T-helper 2 cell treated with Interferon-gamma antibody and Interleukin-4, amounts not matched to agents 100 ng/mL and 5 ng/mL, for 36 hours (primary cell): ENCODE measurements around the gene DUS3L. TPM values are rescaled to one million over a fixed set of nuclear protein-coding genes. Genes with fewer than 3 reads are reported as not detected.
"Not testable (repeated sequence)": the region's sequence is repeated elsewhere in the genome, so short reads cannot be mapped to it uniquely, and the experiment has no call there.

ENCODE experiments used
- intact Hi-C: fragments of 100-400 bp; cut with micrococcal nuclease; formaldehyde crosslinking; loops from one replicate; pipeline ENCODE4 v1.15.1; 2023
- total RNA-seq: library from RNA; stranded (reverse); gene quantifications from 2 replicates; pipeline ENCODE4 v1.2.3, GENCODE V29; 2022

DUS3L gene
- total RNA-seq, 1 donor from 2014 or later = 56.1 TPM

DNA sequence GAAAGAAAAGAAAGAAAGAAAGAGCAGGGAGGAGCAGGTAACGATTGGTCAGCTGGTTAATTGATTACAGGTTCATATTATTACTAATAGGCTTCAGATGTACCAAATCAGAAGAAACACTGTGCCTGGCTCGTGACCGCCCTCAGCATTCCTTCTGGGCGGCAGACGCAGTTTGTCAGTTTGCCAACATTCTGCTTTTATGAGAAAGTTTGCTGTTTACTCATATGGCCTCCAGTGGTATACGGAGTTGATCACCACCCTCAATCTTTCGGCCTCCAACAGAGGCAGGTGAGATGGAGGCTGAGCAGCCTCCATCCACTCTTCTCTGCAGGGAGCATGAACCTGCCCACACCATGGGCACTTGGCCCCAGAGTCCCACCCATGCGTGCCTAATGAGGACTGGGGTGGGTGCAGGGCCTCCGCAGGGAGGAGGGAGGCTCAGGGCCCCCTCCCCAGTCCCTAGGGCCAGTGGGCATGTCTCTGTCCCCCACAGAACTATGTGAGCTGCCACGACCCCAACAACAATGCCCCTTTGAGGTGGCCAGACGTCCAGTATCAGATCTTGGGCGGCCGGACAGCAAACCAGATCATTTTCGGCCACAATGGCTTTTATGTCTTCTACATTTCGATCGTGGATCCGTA is 15.2 kb downstream of the DUS3L start:
- intact Hi-C loops = no loop called here

DNA sequence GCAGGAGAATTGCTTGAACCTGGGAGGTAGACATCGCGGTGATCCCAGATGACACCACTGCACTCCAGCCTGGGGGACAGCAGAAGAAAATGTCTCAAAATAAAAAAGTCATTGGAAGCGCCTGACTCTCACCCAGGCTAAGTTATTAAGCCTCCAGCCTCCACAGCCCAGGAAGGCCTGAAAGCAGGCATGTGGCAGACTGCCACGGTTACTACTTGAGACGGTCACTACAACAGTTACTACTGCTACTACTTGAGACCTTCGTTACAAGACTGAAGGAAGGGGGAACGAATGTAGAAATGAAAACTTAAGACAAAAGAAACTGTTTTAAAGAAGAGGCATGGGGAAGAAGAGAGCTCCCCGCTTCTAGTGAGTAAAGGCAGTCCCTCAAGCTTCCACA is 16.0 kb downstream of the DUS3L start:
- intact Hi-C loops = no loop called here

DNA sequence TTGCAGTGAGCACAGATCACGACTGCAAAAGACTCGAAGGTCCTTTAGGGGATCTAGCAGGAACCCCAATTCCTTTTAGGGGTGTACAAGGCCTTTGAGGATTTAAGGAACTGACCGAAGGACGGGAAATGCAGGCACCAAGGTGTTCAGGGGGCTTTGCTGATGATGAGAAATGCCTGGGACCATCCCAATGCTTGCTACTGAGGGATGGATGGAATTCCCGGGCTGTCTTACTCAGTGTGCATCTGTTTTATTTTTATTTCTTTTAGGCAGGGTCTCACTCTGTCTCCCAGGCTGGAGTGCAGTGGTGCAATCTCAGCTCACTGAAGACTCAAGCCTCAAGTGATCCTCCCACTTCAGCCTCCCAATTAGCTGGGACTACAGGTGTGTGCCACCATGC is 17.7 kb downstream of the DUS3L start:
- intact Hi-C loops = no loop called here

DNA sequence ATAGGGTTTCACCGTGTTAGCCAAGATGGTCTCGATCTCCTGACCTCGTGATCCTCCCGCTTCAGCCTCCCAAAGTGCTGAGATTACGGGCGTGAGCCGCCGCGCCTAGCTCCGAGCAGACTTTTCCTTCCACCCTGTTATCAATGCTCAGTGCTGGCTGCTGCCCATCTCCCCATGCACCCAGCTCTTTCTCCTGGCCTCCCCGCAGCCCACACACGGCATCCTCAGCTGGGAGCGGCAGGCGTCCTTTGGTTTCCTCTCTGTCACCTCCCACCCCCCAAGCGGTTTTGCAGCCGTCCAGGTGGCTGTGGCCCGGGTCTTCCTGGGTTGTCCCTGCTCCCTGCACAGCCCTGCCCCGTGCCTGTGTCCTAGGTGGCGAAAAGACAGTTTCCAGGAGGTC is 18.5 kb downstream of the DUS3L start:
- intact Hi-C loops = no loop called here

DNA sequence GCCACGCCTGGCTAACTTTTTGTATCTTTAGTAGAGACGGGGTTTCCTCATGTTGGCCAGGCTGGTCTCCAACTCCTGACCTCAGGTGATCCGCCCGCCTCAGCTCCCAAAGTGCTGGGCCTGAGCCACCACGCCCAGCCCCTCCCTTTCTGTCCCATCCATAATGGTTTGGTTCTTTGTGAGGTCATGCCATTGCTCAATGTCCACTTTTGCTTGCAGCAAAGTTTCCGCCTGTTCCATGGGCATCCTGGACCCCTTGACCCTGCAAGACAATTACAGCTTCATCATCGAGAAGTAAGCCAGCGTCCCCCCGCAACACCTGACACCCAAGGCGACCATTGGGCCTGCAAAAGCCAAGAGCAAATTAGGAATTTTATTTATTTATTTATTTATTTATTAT is 23.0 kb downstream of the DUS3L start:
- intact Hi-C loops = no loop called here

DNA sequence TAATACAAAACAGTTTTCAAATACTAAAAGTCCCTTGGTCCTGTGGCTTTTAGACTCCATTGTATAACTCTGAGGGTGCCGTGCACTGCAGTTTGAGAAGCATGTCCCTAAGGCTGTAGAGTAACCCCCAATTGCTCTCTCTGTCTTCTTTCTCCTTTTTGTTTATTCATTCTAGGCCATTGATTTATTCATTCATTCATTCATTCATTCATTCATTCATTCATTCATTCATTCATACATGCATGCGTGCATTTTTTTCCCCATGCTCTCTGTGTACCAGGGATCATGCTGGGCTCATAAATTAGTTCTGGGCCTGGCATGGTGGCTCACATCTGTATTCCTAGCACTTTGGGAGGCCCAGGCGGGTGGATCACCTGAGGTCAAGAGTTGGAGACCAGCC is 25.7 kb downstream of the DUS3L start:
- intact Hi-C loops = no loop called here

DNA sequence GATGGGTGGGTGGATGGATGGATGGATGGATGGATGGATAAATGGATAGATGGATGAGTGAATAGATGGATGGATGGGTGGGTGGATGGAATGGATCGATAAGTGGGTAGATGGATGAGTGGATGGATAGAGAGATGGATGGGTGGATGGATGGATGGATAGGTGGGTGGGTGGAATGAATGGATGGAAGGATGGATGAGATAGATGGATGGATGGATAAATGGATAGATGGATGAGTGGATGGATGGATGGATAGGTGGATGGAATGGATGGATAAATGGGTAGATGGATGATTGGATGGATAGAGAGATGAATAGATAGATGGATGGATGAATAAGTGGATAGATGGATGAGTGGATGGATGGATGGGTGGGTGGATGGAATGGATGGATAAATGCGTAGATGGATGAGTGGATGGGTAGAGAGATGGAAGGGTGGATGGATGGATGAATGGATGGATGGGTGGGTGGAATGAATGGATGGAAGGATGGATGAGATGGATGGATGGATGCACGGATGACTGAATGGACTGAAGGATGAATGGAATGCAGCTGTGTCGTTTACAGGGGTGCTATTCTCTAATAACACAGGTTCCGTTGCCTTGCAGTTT is 28.2 kb downstream of the DUS3L start:
- intact Hi-C loops = no loop called here

DNA sequence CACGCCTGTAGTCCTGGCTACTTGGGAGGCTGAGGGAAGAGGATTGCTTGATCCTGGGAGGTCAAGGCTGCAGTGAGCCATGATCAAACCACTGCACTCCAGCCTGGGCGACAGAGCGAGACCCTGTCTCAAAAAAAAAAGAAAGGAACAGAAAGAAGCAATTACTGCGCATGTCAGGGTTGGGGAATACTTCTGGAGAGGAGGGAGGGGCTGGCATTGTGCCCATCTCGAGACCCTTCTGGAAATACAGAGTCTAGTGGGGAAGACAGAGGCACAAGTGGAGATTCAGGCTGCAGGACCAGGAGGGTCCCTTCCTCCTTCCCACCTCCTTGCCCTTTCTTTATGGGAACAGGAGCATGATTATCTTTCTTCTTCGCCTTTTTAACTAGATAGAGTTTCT is 37.2 kb downstream of the DUS3L start:
- intact Hi-C loops = no loop called here

DNA sequence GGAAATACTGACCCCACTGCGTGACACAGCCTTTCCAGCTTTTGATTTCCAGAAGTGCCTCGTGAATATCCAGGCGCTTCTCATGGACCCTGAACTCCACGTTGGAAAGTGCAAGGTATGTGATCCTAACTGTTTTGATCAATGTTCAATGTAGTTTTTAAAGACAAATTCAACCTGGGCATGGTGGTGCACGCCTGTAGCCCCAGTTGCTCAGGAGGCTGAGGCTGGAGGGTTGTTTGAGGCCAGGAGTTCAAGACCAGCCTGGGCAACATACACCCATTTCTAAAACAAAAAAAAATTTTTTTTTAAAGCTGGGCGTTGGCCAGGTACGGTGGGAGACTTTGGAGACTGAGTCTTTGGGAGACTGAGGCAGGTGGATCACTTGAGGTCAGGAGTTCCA is 39.3 kb downstream of the DUS3L start:
- intact Hi-C loops = no loop called here

DNA sequence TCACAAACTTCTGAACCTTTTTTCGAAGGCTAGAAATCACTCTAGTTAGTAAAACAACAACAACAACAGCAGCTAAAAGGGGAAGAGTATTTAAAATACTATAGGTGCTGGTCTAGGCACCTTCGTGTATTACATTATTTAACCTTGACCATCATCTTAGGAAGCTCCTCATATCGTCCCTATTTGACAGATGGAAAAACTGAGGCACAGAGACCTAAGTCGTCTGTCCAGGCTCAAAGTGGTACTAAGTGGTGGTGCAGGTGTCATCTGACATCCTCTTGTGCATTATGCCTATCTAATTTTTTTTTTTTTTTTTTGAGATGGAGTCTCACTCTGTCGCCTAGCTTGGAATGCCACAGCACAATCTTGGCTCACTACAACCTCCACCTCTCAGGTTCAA is 41.5 kb downstream of the DUS3L start:
- intact Hi-C loops = no loop called here

DNA sequence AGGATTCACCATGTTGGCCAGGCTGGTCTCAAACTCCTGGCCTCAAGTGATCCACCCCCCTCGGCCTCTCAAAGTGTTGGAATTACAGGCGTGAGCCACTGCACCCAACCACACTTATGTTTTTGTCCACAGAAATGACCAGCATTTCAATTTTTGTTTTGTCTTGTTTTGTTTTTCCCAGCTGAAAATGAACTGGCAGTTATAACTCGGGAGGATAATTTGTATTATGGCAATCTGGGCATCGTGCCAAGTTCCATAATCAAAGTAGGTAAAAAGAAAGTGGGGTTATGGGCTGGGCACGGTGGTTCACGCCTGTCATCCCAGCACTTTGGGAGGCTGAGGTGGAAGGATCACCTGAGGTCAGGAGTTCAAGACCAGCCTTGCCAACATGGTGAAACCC is 42.0 kb downstream of the DUS3L start:
- intact Hi-C loops = not testable (repeated sequence)

DNA sequence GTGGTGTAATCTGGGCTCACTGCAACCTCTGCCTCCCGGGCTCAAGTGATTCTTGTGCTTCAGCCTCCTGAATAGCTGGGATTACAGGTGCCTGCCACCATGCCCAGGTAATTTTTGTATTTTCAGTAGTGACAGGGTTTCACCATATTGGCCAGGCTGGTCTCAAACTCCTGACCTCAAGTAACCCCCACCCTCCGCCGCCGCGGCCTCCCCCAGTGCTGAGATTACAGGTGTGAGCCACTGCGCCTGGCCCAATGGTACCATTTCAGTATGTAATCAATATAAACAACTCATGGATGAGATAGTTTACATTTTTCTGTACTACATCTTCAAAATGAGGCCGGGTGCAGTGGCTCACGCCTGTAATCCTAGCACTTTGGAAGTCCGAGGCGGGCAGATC is 46.0 kb downstream of the DUS3L start:
- intact Hi-C loops = not testable (repeated sequence)

DNA sequence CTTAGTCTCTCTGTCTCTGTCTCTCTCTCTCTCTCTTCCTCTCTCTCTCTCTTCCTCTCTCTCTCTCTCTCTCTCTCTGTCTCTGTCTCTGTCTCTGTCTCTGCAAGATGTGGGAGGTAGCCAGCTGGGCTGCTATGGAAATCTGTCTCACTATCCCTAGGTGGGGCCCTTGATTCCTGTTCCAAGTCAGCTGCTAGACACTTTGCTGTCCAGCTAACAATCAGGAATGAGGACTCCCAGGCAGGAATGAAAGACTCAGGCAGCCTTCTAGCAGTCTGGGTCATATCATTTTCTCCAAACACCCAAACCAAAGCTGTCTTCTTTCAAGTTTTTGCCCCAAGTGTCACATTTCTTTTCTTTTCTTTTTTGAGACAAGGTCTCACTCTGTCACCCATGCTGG is 47.3 kb downstream of the DUS3L start:
- intact Hi-C loops = no loop called here

DNA sequence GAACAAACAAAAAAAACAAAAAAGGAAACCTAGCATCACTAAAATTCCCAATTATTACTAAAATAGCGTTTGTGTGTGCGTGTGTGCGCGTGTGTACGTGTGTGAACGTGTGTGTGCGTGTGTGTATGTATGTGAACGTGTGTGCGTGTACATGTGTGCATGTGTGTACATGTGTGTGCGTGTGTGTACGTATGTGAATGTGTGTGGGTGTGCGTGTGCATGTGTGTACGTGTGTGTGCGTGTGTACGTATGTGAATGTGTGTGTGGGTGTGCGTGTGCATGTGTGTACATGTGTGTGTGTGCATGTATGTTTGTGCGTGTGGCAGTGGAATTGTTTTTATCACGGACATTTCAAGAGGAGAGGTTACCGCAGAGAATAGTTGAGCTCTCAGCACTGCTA is 48.9 kb downstream of the DUS3L start:
- intact Hi-C loops = no loop called here

DNA sequence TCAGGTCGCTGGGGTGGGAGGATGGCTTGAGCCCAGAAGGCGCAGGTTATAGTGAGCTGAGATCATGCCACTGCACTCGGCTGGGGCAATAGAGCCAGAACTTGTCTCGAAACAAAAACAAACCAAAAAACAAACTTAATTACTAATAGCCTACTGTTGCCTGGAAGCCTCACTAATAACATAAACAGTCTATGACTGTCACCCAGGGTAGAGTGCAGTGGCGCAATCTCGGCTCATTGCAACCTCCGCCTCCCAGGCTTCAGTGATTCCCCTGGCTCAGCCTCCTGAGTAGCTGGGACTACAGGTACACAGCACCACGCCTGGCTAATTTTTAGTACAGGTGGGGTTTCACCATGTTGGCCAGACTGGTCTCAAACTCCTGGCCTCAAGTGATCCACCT is 52.5 kb downstream of the DUS3L start:
- intact Hi-C loops = no loop called here

Other genes with a start within 250 kb of the DUS3L start
- gene TINCR, start 223.2 kb downstream of the DUS3L start, total RNA-seq = 0.23 and 0.39 TPM in 2 replicates
- 105 and 108 TPM in 2 replicates for gene SAFB2, start 168.4 kb downstream of the DUS3L start, total RNA-seq
- 128 TPM in 2 replicates for gene SAFB, start 168.1 kb downstream of the DUS3L start, total RNA-seq
- gene MICOS13, start 110.6 kb downstream of the DUS3L start, total RNA-seq = 42.5 and 45.4 TPM in 2 replicates
- gene HSD11B1L, start 110.1 kb downstream of the DUS3L start, total RNA-seq = 1.1 and 1.5 TPM in 2 replicates
- gene RPL36, start 100.9 kb downstream of the DUS3L start, total RNA-seq = 841 and 846 TPM in 2 replicates
- 80.4 and 82.7 TPM in 2 replicates for gene LONP1, start 71.0 kb downstream of the DUS3L start, total RNA-seq
- not detected in 2 replicates for gene CATSPERD, start 70.5 kb downstream of the DUS3L start, total RNA-seq
- 4.5 TPM in 2 replicates for gene PRR22, start 6.4 kb downstream of the DUS3L start, total RNA-seq
- 0.25 and 0.50 TPM in 2 replicates for gene NRTN, start 13.9 kb upstream of the DUS3L start, total RNA-seq
- not detected in 2 replicates for gene FUT6, start 48.5 kb upstream of the DUS3L start, total RNA-seq
- gene FUT3, start 60.3 kb upstream of the DUS3L start, total RNA-seq = not detected in 2 replicates
- gene FUT5, start 79.4 kb upstream of the DUS3L start, total RNA-seq = not detected in 2 replicates
- gene NDUFA11, start 112.6 kb upstream of the DUS3L start, total RNA-seq = 237 and 250 TPM in 2 replicates
- gene VMAC, start 113.7 kb upstream of the DUS3L start, total RNA-seq = 7.7 and 8.0 TPM in 2 replicates
- gene CAPS, start 123.1 kb upstream of the DUS3L start, total RNA-seq = 10.6 and 12.9 TPM in 2 replicates
- 91.8 and 95.5 TPM in 2 replicates for gene RANBP3, start 187.0 kb upstream of the DUS3L start, total RNA-seq